CD4-positive, alpha-beta T cell (primary cell): ENCODE results near the gene PCLO. TPM values are rescaled to one million over a fixed set of nuclear protein-coding genes. Genes with fewer than 3 reads are reported as not detected.

Experiments used
- ATAC-seq: fragments of 200-7000 bp; cut with Tn5 transposase; one replicate; pipeline ENCODE4 v1.10.0; 2022; ENCODE audit warnings: mild to moderate bottlenecking; ENCODE audit not compliant: poor library complexity
- CTCF ChIA-PET: fragments of 350-600 bp; sonication (Branson Sonifier 250); formaldehyde crosslinking; loops from one replicate; lab custom pipeline; 2021; ENCODE audit warnings: antibody characterized with exemption, inconsistent platforms; lab: Charles Lee
- POLR2A ChIA-PET: fragments of 350-600 bp; sonication (Branson Sonifier 250); formaldehyde crosslinking; loops from one replicate; lab custom pipeline; 2021; ENCODE audit warnings: antibody characterized with exemption, inconsistent platforms; lab: Charles Lee
- DNase-seq, 14 experiments: peaks; one replicate each; pipeline ENCODE4 v3.0.0-alpha.2; 2013 to 2020; ENCODE audit warnings: mixed read lengths in 2 of 14
- H3K27ac ChIP-seq, 2 donors: one replicate each; pipeline versions ENCODE4 v1.5.1 to v1.7.0; 2013; ENCODE audit warnings: low read length in 2 of 2, low read depth in 1 of 2, mild to moderate bottlenecking in 1 of 2
- H3K27me3 ChIP-seq, 2 experiments: 1 replicate in 1 of 2; 2 replicates in 1 of 2; pipeline versions ENCODE4 v1.6.1 to v1.7.0; 2013; ENCODE audit warnings: low read length in 2 of 2, control low read depth in 1 of 2, mild to moderate bottlenecking in 1 of 2, moderate library complexity in 1 of 2; ENCODE audit not compliant: insufficient read depth in 2 of 2, control insufficient read depth in 1 of 2
- H3K36me3 ChIP-seq: one replicate; pipeline ENCODE4 v1.6.1; 2013; ENCODE audit warnings: low read length, control low read depth; ENCODE audit not compliant: insufficient read depth
- H3K4me1 ChIP-seq: one replicate; pipeline ENCODE4 v1.6.1; 2013; ENCODE audit warnings: low read length, control low read depth; ENCODE audit not compliant: insufficient read depth
- H3K4me3 ChIP-seq: one replicate; pipeline ENCODE4 v1.5.1; 2013; ENCODE audit warnings: mild to moderate bottlenecking, low read length, moderate library complexity
- H3K9me3 ChIP-seq, 2 experiments: 1 replicate in 1 of 2; 2 replicates in 1 of 2; pipeline versions ENCODE4 v1.6.1 to v1.7.0; 2013; ENCODE audit warnings: low read length in 2 of 2, mild to moderate bottlenecking in 2 of 2, control low read depth in 1 of 2, moderate library complexity in 1 of 2; ENCODE audit not compliant: control insufficient read depth in 1 of 2, insufficient read depth in 1 of 2
- H3K27ac Mint-ChIP-seq: one replicate; pipeline ENCODE4 v1.8.0; 2020; ENCODE audit warnings: mixed read lengths
- H3K27me3 Mint-ChIP-seq: one replicate; pipeline ENCODE4 v1.8.0; 2021; ENCODE audit warnings: mixed read lengths
- H3K36me3 Mint-ChIP-seq: one replicate; pipeline ENCODE4 v1.8.0; 2021; ENCODE audit warnings: low read depth, mixed read lengths
- H3K4me1 Mint-ChIP-seq: one replicate; pipeline ENCODE4 v1.8.0; 2021; ENCODE audit warnings: low read depth, mixed read lengths
- H3K4me3 Mint-ChIP-seq: one replicate; pipeline ENCODE4 v1.8.0; 2020; ENCODE audit warnings: mild to moderate bottlenecking, mixed read lengths
- H3K9me3 Mint-ChIP-seq: one replicate; pipeline ENCODE4 v1.8.0; 2020; ENCODE audit warnings: mixed read lengths
- CTCF ChIP-seq: fragments of 200-600 bp; IDR thresholded peaks from one replicate; pipeline ENCODE4 v1.8.0; 2022; ENCODE audit warnings: antibody characterized with exemption, mild to moderate bottlenecking
- intact Hi-C, 2 experiments: fragments of 100-400 bp; cut with DNase I in 1 of 2; cut with micrococcal nuclease in 1 of 2; formaldehyde crosslinking; loops; one replicate each; pipeline versions ENCODE4 v1.15.1 to v1.9.0; 2023 to 2025; cut with DNase I, micrococcal nuclease
- total RNA-seq, 174 experiments: library from RNA in 2 of 174; stranded (reverse) in 2 of 174; gene quantifications; one replicate each; pipeline ENCODE4 v1.2.3 and lab custom pipeline; 2021 to 2026

PCLO gene
- total RNA-seq, 2 experiments from 2014 or later = not detected

- intact Hi-C loops = no loop called here
- Histone ChIP-seq H3K4me3 (no peak overlapping the region), H3K36me3 (no peaks in the 10 kb centered on the region), H3K9me3 (no peaks in the 10 kb centered on the region), H3K27me3 (no peaks in the 10 kb centered on the region), H3K27ac (no peak overlapping the region), H3K4me1 (no peaks in the 10 kb centered on the region)
- DNase-seq (no peak), ATAC-seq (no peak)
- Mint-ChIP-seq H3K9me3 (no peaks in the 10 kb centered on the region), H3K4me1 (no peaks in the 10 kb centered on the region), H3K27me3 (no peaks in the 10 kb centered on the region), H3K36me3 (no peaks in the 10 kb centered on the region), H3K27ac (no peak overlapping the region), H3K4me3 (no peak overlapping the region)
- ChIA-PET CTCF (no interaction called here), POLR2A (no interaction called here)
- TF ChIP-seq CTCF = no peak
Measured at GRCh38 chr7:82959528-82959927, 203.2 kb downstream of the PCLO start.

GRCh38 chr7:82957521-82957920 lies 205.2 kb downstream of the PCLO start:
- no peak overlapping the region for H3K27ac ChIP-seq
- DNase-seq (no peak), ATAC-seq (no peak)
- Mint-ChIP-seq H3K4me3 (no peak overlapping the region), H3K36me3 (no peaks in the 10 kb centered on the region), H3K4me1 (no peaks in the 10 kb centered on the region), H3K9me3 (no peaks in the 10 kb centered on the region), H3K27ac (no peak overlapping the region), H3K27me3 (no peaks in the 10 kb centered on the region)
- intact Hi-C loops = no loop called here
- H3K36me3 ChIP-seq = no peaks in the 10 kb centered on the region
- H3K4me3 ChIP-seq = no peak overlapping the region
- POLR2A ChIA-PET = no interaction called here
- no peaks in the 10 kb centered on the region for H3K4me1 ChIP-seq
- no peak for TF ChIP-seq CTCF
- CTCF ChIA-PET = no interaction called here
- H3K27me3 ChIP-seq = no peaks in the 10 kb centered on the region
- no peaks in the 10 kb centered on the region for H3K9me3 ChIP-seq

GRCh38 chr7:82953324-82954027 lies 209.2 kb downstream of the PCLO start:
- Mint-ChIP-seq H3K27ac (no peak overlapping the region), H3K4me3 (no peak overlapping the region), H3K9me3 (peaks cover 7% of the 10 kb centered on the region), H3K36me3 (no peaks in the 10 kb centered on the region), H3K27me3 (no peaks in the 10 kb centered on the region), H3K4me1 (no peaks in the 10 kb centered on the region)
- no peaks in the 10 kb centered on the region for H3K4me1 ChIP-seq
- intact Hi-C loops = no loop called here
- no peaks in the 10 kb centered on the region for H3K9me3 ChIP-seq
- TF ChIP-seq CTCF = no peak
- POLR2A ChIA-PET = no interaction called here
- CTCF ChIA-PET = no interaction called here
- DNase-seq (no peak), ATAC-seq (no peak)
- H3K27ac ChIP-seq = no peak overlapping the region
- no peaks in the 10 kb centered on the region for H3K36me3 ChIP-seq
- no peaks in the 10 kb centered on the region for H3K27me3 ChIP-seq
- no peak overlapping the region for H3K4me3 ChIP-seq
